Hepatocyte (in vitro differentiated cells): ENCODE data around the gene PTPRM. TPM values are rescaled to one million over a fixed set of nuclear protein-coding genes. Genes with fewer than 3 reads are reported as not detected.

ENCODE experiments used
- DNase-seq: peaks from one replicate; pipeline ENCODE4 v3.0.0-alpha.2; 2016; ENCODE audit warnings: low spot score
- H2AFZ ChIP-seq: fragments of 200-600 bp; sonication (generic); 2 replicates; pipeline ENCODE4 v1.6.0; 2016; ENCODE audit warnings: antibody characterized with exemption, mild to moderate bottlenecking
- H3K27ac ChIP-seq: fragments of 200-600 bp; sonication (generic); 2 replicates; pipeline ENCODE4 v1.5.1; 2016; ENCODE audit warnings: mild to moderate bottlenecking
- H3K27me3 ChIP-seq: fragments of 200-600 bp; sonication (generic); 2 replicates; pipeline ENCODE4 v1.6.1; 2016
- H3K36me3 ChIP-seq: fragments of 200-600 bp; sonication (generic); replicated peaks from 2 replicates; pipeline ENCODE4 v1.5.1; 2016; ENCODE audit warnings: low read depth; ENCODE audit not compliant: insufficient read depth
- H3K4me1 ChIP-seq: fragments of 200-600 bp; sonication (generic); 2 replicates; pipeline ENCODE4 v1.5.1; 2016; ENCODE audit warnings: mild to moderate bottlenecking, moderate library complexity; ENCODE audit not compliant: insufficient read depth
- H3K4me2 ChIP-seq: fragments of 200-600 bp; sonication (generic); 2 replicates; pipeline ENCODE4 v1.6.0; 2016
- H3K4me3 ChIP-seq: fragments of 200-600 bp; sonication (generic); 2 replicates; pipeline ENCODE4 v1.5.1; 2016; ENCODE audit warnings: mild to moderate bottlenecking
- H3K79me2 ChIP-seq: fragments of 200-600 bp; sonication (generic); 2 replicates; pipeline ENCODE4 v1.6.0; 2017; ENCODE audit warnings: mild to moderate bottlenecking
- H3K9me2 ChIP-seq: fragments of 200-600 bp; sonication (generic); replicated peaks from 2 replicates; pipeline ENCODE4 v1.6.0; 2017; ENCODE audit warnings: mild to moderate bottlenecking; ENCODE audit not compliant: insufficient read depth
- H3K9me3 ChIP-seq: fragments of 200-600 bp; sonication (generic); 2 replicates; pipeline ENCODE4 v1.5.1; 2016; ENCODE audit warnings: low read depth, mild to moderate bottlenecking
- H4K20me1 ChIP-seq: fragments of 200-600 bp; sonication (generic); 2 replicates; pipeline ENCODE4 v1.6.0; 2016; ENCODE audit warnings: mild to moderate bottlenecking; ENCODE audit not compliant: insufficient read depth, poor library complexity, severe bottlenecking
- CTCF ChIP-seq: fragments of 200-600 bp; sonication (generic); IDR thresholded peaks from 2 replicates; pipeline ENCODE4 v1.5.1; 2016; ENCODE audit warnings: antibody characterized with exemption, mild to moderate bottlenecking; ENCODE audit not compliant: poor library complexity
- EZH2 ChIP-seq: fragments of 200-600 bp; sonication (generic); IDR thresholded peaks from 2 replicates; pipeline ENCODE4 v1.6.1; 2016; ENCODE audit warnings: antibody characterized with exemption, mild to moderate bottlenecking, borderline replicate concordance
- EZH2phosphoT487 ChIP-seq: fragments of 200-600 bp; sonication (generic); IDR thresholded peaks from one replicate; pipeline ENCODE4 v1.6.1; 2018; ENCODE audit warnings: antibody characterized with exemption, mild to moderate bottlenecking, low read depth, moderate library complexity; ENCODE audit not compliant: unreplicated experiment, severe bottlenecking
- WGBS: methylation state at CpG from one replicate; pipeline ENCODE4 v1.1.6; 2016; ENCODE audit warnings: low lambda C conversion rate; ENCODE audit errors: missing lambda C conversion rate; 5-methylcytosine and 5-hydroxymethylcytosine counted together
- polyA plus RNA-seq: library from polyadenylated mRNA; unstranded; fragments of >200 nt; fragmentation: Nextera tagmentation; extraction: Ambion mirVana; gene quantifications from 2 replicates; pipeline ENCODE4 v1.2.1, GENCODE V29; 2016
- total RNA-seq: library from RNA; depleted of rRNA; stranded (reverse); fragments of >200 nt; gene quantifications from 2 replicates; pipeline ENCODE4 v1.2.3, GENCODE V29; 2014

PTPRM gene
- total and polyA plus RNA-seq, 2 experiments from 2014 or later: 26.1 to 47.4 TPM

- peak overlapping the region; percentile 88 for H3K4me3 ChIP-seq
- H3K9me3 ChIP-seq: no peaks in the 10 kb centered on the region
- peak; percentile 77 for DNase-seq
- WGBS: under 1% methylated on average over 89 of the region's 109 CpGs
- TF ChIP-seq CTCF (no peak), EZH2 (no peak), EZH2phosphoT487 (no peak)
- H3K79me2 ChIP-seq: peaks cover 44% of the 10 kb centered on the region
- H3K4me2 ChIP-seq: peak overlapping the region; percentile 89
- no peaks in the 10 kb centered on the region for H3K9me2 ChIP-seq
- H3K27me3 ChIP-seq: peaks cover 11% of the 10 kb centered on the region
- H3K36me3 ChIP-seq: no peaks in the 10 kb centered on the region
- peak overlapping the region; percentile 88 for H3K27ac ChIP-seq
- H2AFZ ChIP-seq: peak overlapping the region; percentile 84
- peaks cover 3% of the 10 kb centered on the region for H3K4me1 ChIP-seq
- peaks cover 5% of the 10 kb centered on the region for H4K20me1 ChIP-seq
These were observed 634 bp downstream of the PTPRM start for GRCh38 chr18:7567474-7568425.

GRCh38 chr18:7568426-7568825 lies 1.3 kb downstream of the PTPRM start:
- DNase-seq: peak; percentile 66
- Histone ChIP-seq H3K27me3 (peaks cover 11% of the 10 kb centered on the region), H3K4me2 (peak overlapping the region; percentile 89), H3K4me3 (peak overlapping the region; percentile 88), H2AFZ (peak overlapping the region; percentile 84), H3K9me3 (no peaks in the 10 kb centered on the region), H3K36me3 (no peaks in the 10 kb centered on the region), H3K27ac (peak overlapping the region; percentile 88), H3K79me2 (peaks cover 51% of the 10 kb centered on the region), H3K9me2 (no peaks in the 10 kb centered on the region), H3K4me1 (no peaks in the 10 kb centered on the region), H4K20me1 (peaks cover 5% of the 10 kb centered on the region)
- TF ChIP-seq EZH2: no peak
- peak; percentile 44 for TF ChIP-seq CTCF
- no peak for TF ChIP-seq EZH2phosphoT487
- 2% methylated on average over 17 of the region's 44 CpGs for WGBS

GRCh38 chr18:7571626-7572025 lies 4.5 kb downstream of the PTPRM start:
- DNase-seq: no peak
- no peak overlapping the region for H3K4me2 ChIP-seq
- peaks cover 74% of the 10 kb centered on the region for H3K79me2 ChIP-seq

More at GRCh38 chr18:7571626-7572025, 4.5 kb downstream of the PTPRM start:
- H3K9me3 ChIP-seq: no peaks in the 10 kb centered on the region
- no peak for TF ChIP-seq EZH2phosphoT487
- TF ChIP-seq CTCF: no peak
- TF ChIP-seq EZH2: no peak
- no peak overlapping the region for H3K27ac ChIP-seq
- H3K36me3 ChIP-seq: no peaks in the 10 kb centered on the region
- H3K27me3 ChIP-seq: no peaks in the 10 kb centered on the region
- H3K4me3 ChIP-seq: no peak overlapping the region
- no peak overlapping the region for H2AFZ ChIP-seq
- H3K4me1 ChIP-seq: no peaks in the 10 kb centered on the region
- H3K9me2 ChIP-seq: no peaks in the 10 kb centered on the region
- H4K20me1 ChIP-seq: peaks cover 5% of the 10 kb centered on the region
- 84% methylated on average over 2 of the region's 2 CpGs for WGBS
